ENCODE results near the gene ULBP3. TPM values are rescaled to one million over a fixed set of nuclear protein-coding genes. Genes with fewer than 3 reads are reported as not detected.

ULBP3 gene
- total and polyA plus RNA-seq, 2 of the 4 experiments (the other 2 are of a cell fraction), result 11.1 to 35.1 TPM

DNA sequence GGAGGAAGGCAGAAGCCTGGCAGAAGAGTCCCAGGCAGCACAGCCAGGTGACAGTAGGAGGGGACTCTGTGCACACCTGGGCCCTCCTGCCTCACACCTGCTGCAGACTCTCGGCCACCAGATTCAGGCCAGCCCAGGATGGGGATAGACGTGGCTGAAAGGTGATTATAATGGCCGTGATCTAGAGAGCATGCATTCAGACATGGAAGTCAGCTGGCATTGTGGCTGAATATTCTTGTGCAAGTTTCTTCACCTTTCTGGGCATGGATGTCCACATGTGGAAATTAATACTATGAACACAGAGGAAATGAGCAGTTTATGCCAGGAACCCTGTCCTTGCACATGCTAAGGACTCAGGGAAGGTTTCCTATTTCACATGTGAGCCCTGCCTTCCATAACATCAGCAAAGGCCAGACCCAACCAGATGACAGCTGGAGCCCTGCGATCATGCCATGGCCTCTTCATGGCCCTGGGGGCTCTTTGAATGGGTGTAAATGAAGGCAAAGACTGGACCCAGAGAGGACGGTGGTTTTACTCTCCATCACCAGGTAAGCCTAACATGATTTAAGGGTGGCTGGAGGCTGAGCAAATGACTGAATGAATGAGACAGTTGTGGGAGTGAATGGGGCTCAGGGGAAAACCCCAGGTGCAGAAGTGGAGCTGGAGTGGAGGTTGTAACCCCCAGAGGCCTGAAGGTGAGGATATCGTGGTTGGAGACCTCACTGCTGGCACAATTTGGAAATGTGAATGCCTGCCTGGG lies 40.9 kb downstream of the ULBP3 start:
- no peak overlapping the region for H3K27ac ChIP-seq (ENCODE audit: insufficient read depth, low read length)
- no peaks in the 10 kb centered on the region for H3K9me1 ChIP-seq (ENCODE audit: insufficient read depth, low read length)
- TF ChIP-seq CEBPB (IDR thresholded peaks at IDR 0.05; ENCODE audit: low read depth, low read length) (no peak), FOS (IDR thresholded peaks at IDR 0.05; ENCODE audit: low read depth, low read length) (no peak), CHD1 (IDR thresholded peaks at IDR 0.05; ENCODE audit: low read depth, low read length) (no peak), MAFK (IDR thresholded peaks at IDR 0.05; ENCODE audit: low read depth, low read length) (no peak)
- no peak overlapping the region for H3K18ac ChIP-seq (ENCODE audit: low read depth, low read length)
- DNase-seq (no peak), ATAC-seq (ENCODE audit: low read depth) (no peak)
- H2AK5ac ChIP-seq (ENCODE audit: low read depth, low read length), result no peak overlapping the region
- H3K4ac ChIP-seq (ENCODE audit: low read depth, low read length), result no peak overlapping the region
- H3K23ac ChIP-seq (ENCODE audit: low read depth, low read length), result no peak overlapping the region
- peaks cover 83% of the 10 kb centered on the region for H3K27me3 ChIP-seq (ENCODE audit: control insufficient read depth, insufficient read depth, low read length)
- H2AK9ac ChIP-seq (replicated peaks; ENCODE audit: low read depth, low read length, poor library complexity), result no peak overlapping the region
- H4K8ac ChIP-seq (ENCODE audit: low read depth in 2 of 2, low read length in 2 of 2), result no peak overlapping the region
- H4K20me1 ChIP-seq (ENCODE audit: insufficient read depth, low read length), result no peaks in the 10 kb centered on the region
- H2BK5ac ChIP-seq (ENCODE audit: low read depth, low read length, poor library complexity, severe bottlenecking), result no peak overlapping the region
- no peak overlapping the region for H2BK20ac ChIP-seq (ENCODE audit: low read depth, low read length)
- no peak overlapping the region for H3K4me3 ChIP-seq (ENCODE audit: insufficient read depth, low read depth, low read length)
- H3K9me3 ChIP-seq (ENCODE audit: control insufficient read depth, insufficient read depth, low read length), result no peaks in the 10 kb centered on the region
- H2AFZ ChIP-seq (replicated peaks; ENCODE audit: low read length, poor library complexity), result no peak overlapping the region
- H3K4me2 ChIP-seq (ENCODE audit: low read depth, low read length), result no peak overlapping the region
- WGBS, 2 experiments (ENCODE audit: extremely low coverage in 2 of 2, insufficient read length in 1 of 2), result 67% methylated on average over 1 of the region's 6 CpGs; no CpG with 5 or more reads in 1 of the 2 experiments
- no peak overlapping the region for H4K5ac ChIP-seq (ENCODE audit: low read depth, low read length)
- no peaks in the 10 kb centered on the region for H3K36me3 ChIP-seq (ENCODE audit: control insufficient read depth, insufficient read depth, low read length)
- H3K9ac ChIP-seq (ENCODE audit: low read depth, low read length), result no peak overlapping the region
- no peak overlapping the region for H4K91ac ChIP-seq (ENCODE audit: insufficient read depth, low read depth, low read length)
- H3K4me1 ChIP-seq (ENCODE audit: control insufficient read depth, insufficient read depth, low read length), result peaks cover 3% of the 10 kb centered on the region; the same call in 1 of the 2 replicates
- no peak overlapping the region for H3K14ac ChIP-seq (replicated peaks; ENCODE audit: low read depth, low read length)
- in situ Hi-C loops (cut with MboI; ENCODE audit: low sequenced_read_pairs) (no loop called here), intact Hi-C loops (cut with micrococcal nuclease) (no loop called here), dilution Hi-C loops (cut with HindIII; ENCODE audit: low sequenced_read_pairs, unreplicated experiment) (no loop called here)
- no peaks in the 10 kb centered on the region for H3K79me1 ChIP-seq (ENCODE audit: low read depth in 1 of 2, low read length in 2 of 2)
- no peak overlapping the region for H3K56ac ChIP-seq (ENCODE audit: extremely low read depth, insufficient read depth, low read length)
- no peak overlapping the region for H2BK120ac ChIP-seq (ENCODE audit: low read depth, low read length)
- CTCF ChIA-PET, result no interaction called here
- no peak overlapping the region for H2BK15ac ChIP-seq (ENCODE audit: low read depth, low read length)
- no TSS peak for BruUV-seq (replicated peaks)
- POLR2A ChIA-PET (ENCODE audit: unreplicated experiment), result no interaction called here
